Mesenchymal stem cell (in vitro differentiated cells and primary cell): Measurements from ENCODE around the gene TNS1.

Experiments
- DNase-seq: peaks from one replicate; pipeline ENCODE4 v3.0.0-alpha.2; 2013
- H2AFZ ChIP-seq: one replicate; pipeline ENCODE4 v1.6.1; 2013; ENCODE audit warnings: low read depth, mild to moderate bottlenecking, control low read depth, inconsistent platforms, low read length, moderate library complexity
- H2AK5ac ChIP-seq: 2 replicates; pipeline ENCODE4 v1.6.1; 2013; ENCODE audit warnings: low read length, moderate library complexity, mild to moderate bottlenecking, inconsistent platforms; ENCODE audit not compliant: severe bottlenecking
- H2BK120ac ChIP-seq: one replicate; pipeline ENCODE4 v1.6.1; 2013; ENCODE audit warnings: low read depth, mild to moderate bottlenecking, inconsistent platforms, low read length, moderate library complexity
- H2BK12ac ChIP-seq, 2 experiments: one replicate each; pipeline ENCODE4 v1.6.1; 2013; ENCODE audit warnings: inconsistent platforms in 2 of 2, low read length in 2 of 2, mild to moderate bottlenecking in 2 of 2, moderate library complexity in 2 of 2, control low read depth in 1 of 2
- H2BK15ac ChIP-seq: one replicate; pipeline ENCODE4 v1.6.1; 2013; ENCODE audit warnings: mild to moderate bottlenecking, low read depth, inconsistent platforms; ENCODE audit not compliant: poor library complexity, severe bottlenecking
- H2BK5ac ChIP-seq: 2 replicates; pipeline ENCODE4 v1.6.1; 2013; ENCODE audit warnings: low read depth, mild to moderate bottlenecking, low read length, control low read depth, inconsistent platforms; ENCODE audit not compliant: poor library complexity, severe bottlenecking
- H3K14ac ChIP-seq, 2 experiments: one replicate each; pipeline ENCODE4 v1.6.1; 2013; ENCODE audit warnings: inconsistent platforms in 2 of 2, low read length in 2 of 2, control low read depth in 1 of 2, mild to moderate bottlenecking in 1 of 2, moderate library complexity in 1 of 2
- H3K18ac ChIP-seq, 2 experiments: one replicate each; pipeline ENCODE4 v1.6.1; 2013; ENCODE audit warnings: inconsistent platforms in 2 of 2, low read length in 2 of 2, control low read depth in 1 of 2, low read depth in 1 of 2, mild to moderate bottlenecking in 1 of 2
- H3K23ac ChIP-seq, 2 experiments: one replicate each; pipeline ENCODE4 v1.6.1; 2013; ENCODE audit warnings: inconsistent platforms in 2 of 2, low read length in 2 of 2, mild to moderate bottlenecking in 2 of 2, moderate library complexity in 2 of 2, control low read depth in 1 of 2
- H3K27ac ChIP-seq: 2 replicates; pipeline ENCODE4 v1.5.1; 2013; ENCODE audit warnings: mild to moderate bottlenecking, moderate library complexity, low read length, control low read depth, inconsistent platforms; ENCODE audit not compliant: poor library complexity, severe bottlenecking
- H3K27me3 ChIP-seq, 2 experiments: 2 replicates each; pipeline versions ENCODE4 v1.6.1 to v1.7.0; 2013; ENCODE audit warnings: low read length in 2 of 2, mild to moderate bottlenecking in 2 of 2, moderate library complexity in 2 of 2, control low read depth in 1 of 2, inconsistent platforms in 1 of 2; ENCODE audit not compliant: control insufficient read depth in 1 of 2, insufficient read depth in 1 of 2
- H3K36me3 ChIP-seq, 2 experiments: 2 replicates each; pipeline versions ENCODE4 v1.6.1 to v1.7.0; 2013; ENCODE audit warnings: low read length in 2 of 2, control low read depth in 1 of 2, inconsistent platforms in 1 of 2, low read depth in 1 of 2, mild to moderate bottlenecking in 1 of 2; ENCODE audit not compliant: insufficient read depth in 2 of 2, control insufficient read depth in 1 of 2
- H3K4ac ChIP-seq, 2 experiments: one replicate each; pipeline ENCODE4 v1.6.1; 2013; ENCODE audit warnings: inconsistent platforms in 2 of 2, low read length in 2 of 2, mild to moderate bottlenecking in 2 of 2, moderate library complexity in 2 of 2, control low read depth in 1 of 2, low read depth in 1 of 2
- H3K4me1 ChIP-seq: 2 replicates; pipeline ENCODE4 v1.6.1; 2013; ENCODE audit warnings: low read depth, low read length, control low read depth; ENCODE audit not compliant: control insufficient read depth, insufficient read depth
- H3K4me2 ChIP-seq: 2 replicates; pipeline ENCODE4 v1.6.1; 2013; ENCODE audit warnings: low read length, mild to moderate bottlenecking, inconsistent platforms; ENCODE audit not compliant: poor library complexity, severe bottlenecking
- H3K4me3 ChIP-seq, 2 experiments: 2 replicates each; pipeline versions ENCODE4 v1.5.1 to v1.7.0; 2013; ENCODE audit warnings: low read length in 2 of 2, mild to moderate bottlenecking in 2 of 2, control low read depth in 1 of 2, low read depth in 1 of 2; ENCODE audit not compliant: insufficient read depth in 1 of 2
- H3K79me1 ChIP-seq: replicated peaks from 2 replicates; pipeline ENCODE4 v1.6.1; 2013; ENCODE audit warnings: mild to moderate bottlenecking, control low read depth, low read length, inconsistent platforms; ENCODE audit not compliant: poor library complexity, severe bottlenecking
- H3K9ac ChIP-seq: 2 replicates; pipeline ENCODE4 v1.7.0; 2013; ENCODE audit warnings: mild to moderate bottlenecking, low read length, moderate library complexity
- H3K9me3 ChIP-seq: 2 replicates; pipeline ENCODE4 v1.7.0; 2013; ENCODE audit warnings: mild to moderate bottlenecking, low read length; ENCODE audit not compliant: control insufficient read depth
- H4K8ac ChIP-seq: one replicate; pipeline ENCODE4 v1.6.1; 2013; ENCODE audit warnings: inconsistent platforms, mild to moderate bottlenecking, low read length, moderate library complexity
- H4K91ac ChIP-seq: one replicate; pipeline ENCODE4 v1.6.1; 2013; ENCODE audit warnings: mild to moderate bottlenecking, low read length, inconsistent platforms
- WGBS: methylation state at CpG from one replicate; pipeline ENCODE4 v1.1.7; 2013; ENCODE audit warnings: mixed read lengths; 5-methylcytosine and 5-hydroxymethylcytosine counted together

The TNS1 gene

DNA sequence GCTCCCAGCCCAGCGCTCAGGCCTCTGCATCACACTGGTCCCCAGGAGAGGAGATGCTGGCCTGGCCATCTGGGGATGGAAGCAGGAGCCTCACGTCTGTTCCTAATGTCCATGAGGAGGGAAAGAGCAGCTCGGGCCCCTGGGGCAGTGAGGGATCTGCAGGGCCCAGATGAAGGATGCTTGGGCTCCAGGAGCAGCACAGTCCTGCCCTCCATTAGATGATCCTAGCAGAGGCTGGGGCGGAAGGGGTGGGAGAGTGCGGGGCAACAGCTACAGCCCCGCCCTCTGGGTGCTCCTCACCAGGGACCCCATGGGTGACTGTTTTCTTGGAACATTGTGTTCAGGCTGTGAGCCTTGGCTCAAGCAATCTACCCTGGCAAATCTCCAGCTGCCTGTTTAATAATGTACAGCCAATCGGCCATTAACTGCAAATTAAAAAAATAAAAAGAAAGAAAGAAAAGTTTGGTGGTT is 49.7 kb downstream of the TNS1 start:
- no peak overlapping the region for H3K4me2 ChIP-seq
- no peak overlapping the region for H4K91ac ChIP-seq
- no peak for DNase-seq
- H3K14ac ChIP-seq = peak overlapping the region in 1 of 2 experiments; percentile 44
- no peak overlapping the region for H3K23ac ChIP-seq
- H3K27me3 ChIP-seq = peaks cover 0 to 3% of the 10 kb centered on the region in 2 experiments
- no peak overlapping the region for H2BK15ac ChIP-seq
- H3K36me3 ChIP-seq = peaks cover 12 to 37% of the 10 kb centered on the region in 2 experiments
- H3K18ac ChIP-seq = no peak overlapping the region
- H3K9me3 ChIP-seq = no peaks in the 10 kb centered on the region
- 93% methylated on average over 6 of the region's 7 CpGs for WGBS
- no peak overlapping the region for H3K4ac ChIP-seq
- H3K79me1 ChIP-seq = peaks cover 38% of the 10 kb centered on the region
- H3K27ac ChIP-seq = no peak overlapping the region
- H2BK5ac ChIP-seq = no peak overlapping the region
- H4K8ac ChIP-seq = no peak overlapping the region
- no peak overlapping the region for H3K4me3 ChIP-seq
- no peak overlapping the region for H2BK120ac ChIP-seq
- peaks cover 20% of the 10 kb centered on the region for H3K4me1 ChIP-seq
- H2AFZ ChIP-seq = no peak overlapping the region
- H2AK5ac ChIP-seq = peak overlapping the region; percentile 20
- no peak overlapping the region for H2BK12ac ChIP-seq
- H3K9ac ChIP-seq = no peak overlapping the region

DNA sequence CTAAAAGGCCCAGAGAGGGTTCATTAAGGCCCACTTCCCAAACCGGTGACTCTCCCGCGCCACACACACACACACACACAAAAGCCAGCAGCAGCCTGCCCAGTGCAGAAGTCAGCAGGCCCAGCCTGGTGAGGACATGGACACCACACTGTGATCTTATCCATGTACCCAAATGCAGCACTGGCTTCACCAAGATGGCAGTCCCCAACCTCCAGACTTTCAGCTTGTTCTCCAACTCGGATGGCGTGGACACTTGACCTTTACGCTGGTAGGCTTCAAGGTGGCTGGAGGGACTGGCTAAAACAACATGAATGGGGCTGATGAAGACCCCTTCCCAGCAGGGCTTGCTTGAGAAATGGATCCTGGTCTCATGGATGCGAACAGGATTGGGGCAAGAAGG is 50.4 kb downstream of the TNS1 start:
- no peaks in the 10 kb centered on the region for H3K9me3 ChIP-seq
- peaks cover 0 to 3% of the 10 kb centered on the region in 2 experiments for H3K27me3 ChIP-seq
- no peak overlapping the region for H4K8ac ChIP-seq
- no peak overlapping the region for H2BK15ac ChIP-seq
- H3K9ac ChIP-seq = no peak overlapping the region
- H2AK5ac ChIP-seq = no peak overlapping the region
- H3K79me1 ChIP-seq = peaks cover 43% of the 10 kb centered on the region
- H3K4ac ChIP-seq = no peak overlapping the region
- WGBS = 97% methylated on average over 7 of the region's 7 CpGs
- no peak overlapping the region for H4K91ac ChIP-seq
- no peak overlapping the region for H2BK5ac ChIP-seq
- no peak overlapping the region for H3K18ac ChIP-seq
- H2AFZ ChIP-seq = no peak overlapping the region
- no peak overlapping the region for H3K4me3 ChIP-seq
- no peak overlapping the region for H3K4me2 ChIP-seq
- no peak overlapping the region for H3K27ac ChIP-seq
- no peak overlapping the region for H3K14ac ChIP-seq
- no peak overlapping the region for H3K23ac ChIP-seq
- H2BK120ac ChIP-seq = no peak overlapping the region
- H3K4me1 ChIP-seq = peaks cover 20% of the 10 kb centered on the region
- H2BK12ac ChIP-seq = no peak overlapping the region
- peaks cover 12 to 31% of the 10 kb centered on the region in 2 experiments for H3K36me3 ChIP-seq
- DNase-seq = no peak

GRCh38 chr2:217951521-217952247 is 51.1 kb downstream of the TNS1 start:
- H3K9me3 ChIP-seq = no peaks in the 10 kb centered on the region
- peaks cover 12 to 30% of the 10 kb centered on the region in 2 experiments for H3K36me3 ChIP-seq
- no peak overlapping the region for H2AK5ac ChIP-seq
- no peak overlapping the region for H2BK5ac ChIP-seq
- no peak overlapping the region for H3K27ac ChIP-seq
- H2BK12ac ChIP-seq = no peak overlapping the region
- H3K27me3 ChIP-seq = peaks cover 0 to under 1% of the 10 kb centered on the region in 2 experiments
- H4K8ac ChIP-seq = no peak overlapping the region
- no peak overlapping the region for H3K9ac ChIP-seq
- no peak overlapping the region for H4K91ac ChIP-seq
- H3K14ac ChIP-seq = no peak overlapping the region
- H3K18ac ChIP-seq = no peak overlapping the region
- peaks cover 37% of the 10 kb centered on the region for H3K79me1 ChIP-seq
- no peak overlapping the region for H3K23ac ChIP-seq
- no peak overlapping the region for H2BK15ac ChIP-seq
- H3K4ac ChIP-seq = no peak overlapping the region
- no peak overlapping the region for H3K4me3 ChIP-seq
- H3K4me1 ChIP-seq = peaks cover 15% of the 10 kb centered on the region
- H2BK120ac ChIP-seq = no peak overlapping the region
- 81% methylated on average over 9 of the region's 11 CpGs for WGBS
- no peak overlapping the region for H3K4me2 ChIP-seq
- no peak overlapping the region for H2AFZ ChIP-seq
- no peak for DNase-seq

GRCh38 chr2:217951091-217951490 is 51.7 kb downstream of the TNS1 start:
- H2AK5ac ChIP-seq = no peak overlapping the region
- no peak overlapping the region for H4K8ac ChIP-seq
- no peaks in the 10 kb centered on the region for H3K27me3 ChIP-seq
- H2AFZ ChIP-seq = no peak overlapping the region
- no peak overlapping the region for H3K14ac ChIP-seq
- H3K36me3 ChIP-seq = peaks cover 12 to 25% of the 10 kb centered on the region in 2 experiments
- H2BK5ac ChIP-seq = no peak overlapping the region
- H3K4me3 ChIP-seq = no peak overlapping the region
- H3K9ac ChIP-seq = no peak overlapping the region
- H3K4me1 ChIP-seq = peaks cover 14% of the 10 kb centered on the region
- H3K27ac ChIP-seq = no peak overlapping the region
- H3K4ac ChIP-seq = no peak overlapping the region
- no peak overlapping the region for H3K23ac ChIP-seq
- no peak overlapping the region for H2BK120ac ChIP-seq
- H3K9me3 ChIP-seq = no peaks in the 10 kb centered on the region
- H3K4me2 ChIP-seq = no peak overlapping the region
- no peak overlapping the region for H4K91ac ChIP-seq
- H2BK15ac ChIP-seq = no peak overlapping the region
- peaks cover 37% of the 10 kb centered on the region for H3K79me1 ChIP-seq
- no peak overlapping the region for H2BK12ac ChIP-seq
- no peak for DNase-seq
- H3K18ac ChIP-seq = no peak overlapping the region
- 69% methylated on average over 4 of the region's 4 CpGs for WGBS
